Left ventricle myocardium inferior (tissue), 1 donor: Measurements from ENCODE around the gene NPR2. TPM values are rescaled to one million over a fixed set of nuclear protein-coding genes. Genes with fewer than 3 reads are reported as not detected.

Experiments
- DNase-seq: peaks from one replicate; pipeline ENCODE4 v3.0.0-alpha.2; 2020
- H3K27ac ChIP-seq: fragments of 200-600 bp; replicated peaks from 2 replicates; pipeline ENCODE4 v1.8.0; 2021
- H3K27me3 ChIP-seq: fragments of 200-600 bp; 2 replicates; pipeline ENCODE4 v1.8.0; 2021; ENCODE audit warnings: low read depth
- H3K36me3 ChIP-seq: fragments of 200-600 bp; 2 replicates; pipeline ENCODE4 v1.8.0; 2021
- H3K4me1 ChIP-seq: fragments of 200-600 bp; 2 replicates; pipeline ENCODE4 v1.8.0; 2021
- H3K4me3 ChIP-seq: fragments of 200-600 bp; 2 replicates; pipeline ENCODE4 v1.8.0; 2021; ENCODE audit warnings: mild to moderate bottlenecking, moderate library complexity
- H3K9me3 ChIP-seq: fragments of 200-600 bp; replicated peaks from 2 replicates; pipeline ENCODE4 v1.8.0; 2021
- intact Hi-C: fragments of 100-400 bp; cut with micrococcal nuclease; formaldehyde crosslinking; loops from one replicate; pipeline ENCODE4 v1.11.0; 2022
- total RNA-seq: library from RNA; stranded (reverse); fragmentation: NEBNext Ultra II Directional; extraction: Animal tissue kit (Norgen Biotek cat#: 25700); gene quantifications from one replicate; pipeline ENCODE4 v1.2.1, GENCODE V29; 2021
- TF ChIP-seq, protein P1 (sequence below): fragments of 200-600 bp; IDR thresholded peaks from 2 replicates; pipeline ENCODE4 v1.8.0; 2021; ENCODE audit warnings: antibody characterized with exemption, mild to moderate bottlenecking, borderline replicate concordance
- donor health status: DM: no; HTN: yes; CAD: no; lungs with severe emphysema.

NPR2 gene
- total RNA-seq, 1 donor from 2014 or later: 24.2 TPM

DNA sequence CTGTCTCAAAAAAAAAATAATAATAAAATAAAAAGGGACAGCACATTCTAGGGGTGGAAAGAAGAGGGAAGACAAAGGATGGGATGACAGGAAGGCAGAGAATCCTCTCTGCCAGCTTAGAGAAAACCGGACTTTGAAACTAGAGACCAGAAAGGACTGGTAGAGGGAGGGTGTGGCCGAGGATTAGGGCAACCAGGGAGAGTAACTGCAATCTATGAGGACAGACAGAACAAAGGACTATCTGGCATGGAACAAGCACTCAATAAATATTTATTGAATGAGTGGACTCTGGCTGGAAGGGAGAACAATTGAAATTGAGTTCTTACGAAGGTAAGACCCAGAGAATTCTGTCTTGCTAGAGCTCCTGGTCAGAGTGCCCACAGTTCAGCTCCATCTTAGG lies 44.8 kb upstream of the NPR2 start:
- TF ChIP-seq, protein P1, sequence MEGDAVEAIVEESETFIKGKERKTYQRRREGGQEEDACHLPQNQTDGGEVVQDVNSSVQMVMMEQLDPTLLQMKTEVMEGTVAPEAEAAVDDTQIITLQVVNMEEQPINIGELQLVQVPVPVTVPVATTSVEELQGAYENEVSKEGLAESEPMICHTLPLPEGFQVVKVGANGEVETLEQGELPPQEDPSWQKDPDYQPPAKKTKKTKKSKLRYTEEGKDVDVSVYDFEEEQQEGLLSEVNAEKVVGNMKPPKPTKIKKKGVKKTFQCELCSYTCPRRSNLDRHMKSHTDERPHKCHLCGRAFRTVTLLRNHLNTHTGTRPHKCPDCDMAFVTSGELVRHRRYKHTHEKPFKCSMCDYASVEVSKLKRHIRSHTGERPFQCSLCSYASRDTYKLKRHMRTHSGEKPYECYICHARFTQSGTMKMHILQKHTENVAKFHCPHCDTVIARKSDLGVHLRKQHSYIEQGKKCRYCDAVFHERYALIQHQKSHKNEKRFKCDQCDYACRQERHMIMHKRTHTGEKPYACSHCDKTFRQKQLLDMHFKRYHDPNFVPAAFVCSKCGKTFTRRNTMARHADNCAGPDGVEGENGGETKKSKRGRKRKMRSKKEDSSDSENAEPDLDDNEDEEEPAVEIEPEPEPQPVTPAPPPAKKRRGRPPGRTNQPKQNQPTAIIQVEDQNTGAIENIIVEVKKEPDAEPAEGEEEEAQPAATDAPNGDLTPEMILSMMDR: no peak
- intact Hi-C loops: no loop called here
- H3K4me3 ChIP-seq: peak overlapping the region; percentile 80
- H3K27ac ChIP-seq: peak overlapping the region; percentile 95
- no peaks in the 10 kb centered on the region for H3K9me3 ChIP-seq
- H3K27me3 ChIP-seq: no peaks in the 10 kb centered on the region
- H3K36me3 ChIP-seq: peaks cover 54% of the 10 kb centered on the region
- no peak for DNase-seq
- H3K4me1 ChIP-seq: peaks cover 87% of the 10 kb centered on the region

GRCh38 chr9:35748242-35748857 lies 43.0 kb upstream of the NPR2 start:
- TF ChIP-seq, protein P1: no peak
- DNase-seq: no peak
- no peaks in the 10 kb centered on the region for H3K9me3 ChIP-seq
- peaks cover 53% of the 10 kb centered on the region for H3K36me3 ChIP-seq
- H3K4me1 ChIP-seq: peaks cover 77% of the 10 kb centered on the region
- intact Hi-C loops: no loop called here
- H3K27ac ChIP-seq: peak overlapping the region; percentile 95
- no peaks in the 10 kb centered on the region for H3K27me3 ChIP-seq
- H3K4me3 ChIP-seq: peak overlapping the region; percentile 80

DNA sequence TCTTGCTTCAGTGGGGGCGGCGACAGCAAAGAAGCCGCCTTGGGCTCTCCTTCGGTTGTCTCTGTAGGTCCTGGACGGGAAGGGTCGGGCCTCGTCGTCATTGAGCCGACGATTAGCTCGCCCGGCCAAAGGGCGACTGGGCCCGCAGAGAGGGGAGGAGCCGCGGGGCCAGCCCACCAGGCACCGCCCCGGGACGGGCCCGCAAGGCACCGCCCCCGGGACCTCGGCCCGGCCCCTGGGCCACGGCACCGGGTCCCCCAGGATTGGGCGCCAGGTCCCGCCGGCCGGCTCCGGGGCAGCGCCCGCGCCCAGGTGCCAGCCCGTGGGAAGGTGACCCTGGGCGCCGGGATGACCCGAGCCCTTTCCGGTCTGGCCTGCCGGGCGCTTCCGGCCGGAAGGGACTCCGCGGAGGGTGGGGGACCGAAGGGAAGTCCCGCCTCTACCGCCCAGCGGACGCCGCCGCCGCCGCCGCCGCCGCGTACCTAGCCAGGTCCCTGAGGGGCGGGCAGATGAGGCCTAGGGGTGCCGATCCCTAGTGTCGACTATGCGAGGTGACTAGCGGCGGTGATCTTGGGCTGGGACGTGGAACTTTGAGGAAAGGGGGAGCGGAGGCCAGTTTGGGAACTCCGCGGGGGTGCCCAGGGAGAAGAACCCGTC lies 42.4 kb upstream of the NPR2 start, which contains the start of the genes GBA2 and RGP1:
TSS of gene GBA2 (minus strand) at position 371 of the 657 bp plus-strand sequence. CDS start 524 bp downstream, outside the sequence.
TSS of gene RGP1 (plus strand) at position 430 of the 657 bp plus-strand sequence. CDS start 469 bp downstream, outside the sequence.
- Histone ChIP-seq H3K4me1 (peaks cover 70% of the 10 kb centered on the region), H3K27ac (peak within 1 kb of the TSS; percentile 95), H3K36me3 (peaks cover 53% of the 10 kb centered on the region), H3K4me3 (peak within 1 kb of the TSS; percentile 80), H3K27me3 (no peaks in the 10 kb centered on the region), H3K9me3 (no peaks in the 10 kb centered on the region)
- intact Hi-C loops: no loop called here
- DNase-seq: peak; percentile 86
- TF ChIP-seq, protein P1: no peak

DNA sequence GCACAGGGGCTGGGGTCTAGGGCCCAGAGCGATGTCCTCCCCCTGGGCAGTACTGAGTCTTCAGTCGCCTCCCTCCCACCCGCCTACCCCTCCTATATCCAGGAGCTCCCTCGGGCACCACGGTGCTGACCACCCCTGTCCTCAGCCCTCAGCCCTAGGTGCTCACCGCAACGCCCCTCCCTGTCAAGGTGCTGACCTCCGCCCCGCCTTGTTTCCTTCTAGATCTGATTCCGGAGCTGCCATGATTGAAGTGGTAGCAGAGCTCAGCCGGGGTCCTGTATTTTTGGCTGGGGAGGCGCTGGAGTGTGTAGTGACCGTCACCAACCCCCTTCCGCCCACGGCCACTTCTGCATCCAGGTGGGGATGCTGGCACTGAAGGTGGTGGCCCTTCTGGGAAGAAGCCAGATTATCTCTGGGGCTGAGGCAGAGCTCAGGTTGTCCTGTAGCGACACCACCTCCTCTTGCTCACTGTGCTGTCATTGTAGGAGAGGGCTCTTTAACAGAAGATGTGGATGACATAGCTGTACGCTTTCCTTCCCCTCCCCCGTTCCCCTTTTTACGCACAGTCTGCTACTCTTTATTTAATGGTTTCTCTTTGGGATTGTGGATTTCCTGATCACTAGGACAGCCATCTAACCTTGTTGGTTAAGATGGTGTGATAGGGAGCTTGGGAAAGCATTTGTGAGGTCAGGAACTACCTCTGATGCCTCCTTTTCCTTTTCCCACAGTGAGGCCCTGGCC lies 41.7 kb upstream of the NPR2 start:
- H3K36me3 ChIP-seq: peaks cover 53% of the 10 kb centered on the region
- peak overlapping the region; percentile 80 for H3K4me3 ChIP-seq
- intact Hi-C loops: no loop called here
- peaks cover 63% of the 10 kb centered on the region for H3K4me1 ChIP-seq
- no peak for DNase-seq
- TF ChIP-seq, protein P1: no peak
- peak overlapping the region; percentile 95 for H3K27ac ChIP-seq
- H3K9me3 ChIP-seq: no peaks in the 10 kb centered on the region
- no peaks in the 10 kb centered on the region for H3K27me3 ChIP-seq

DNA sequence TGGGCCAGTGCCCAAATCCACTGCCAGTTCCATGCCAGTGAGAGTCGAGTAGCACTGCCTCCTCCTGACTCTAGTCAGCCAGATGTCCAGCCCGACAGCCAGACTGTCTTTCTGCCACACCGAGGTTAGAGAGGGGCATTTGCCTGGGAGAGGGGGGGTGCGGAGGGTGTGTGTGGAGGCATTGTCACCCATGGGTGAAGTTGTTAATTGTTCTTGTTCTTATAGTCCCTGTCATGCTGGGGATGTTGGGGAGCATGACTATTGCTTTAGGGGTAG lies 41.2 kb upstream of the NPR2 start:
- peaks cover 52% of the 10 kb centered on the region for H3K36me3 ChIP-seq
- peak overlapping the region; percentile 95 for H3K27ac ChIP-seq
- no peaks in the 10 kb centered on the region for H3K9me3 ChIP-seq
- H3K27me3 ChIP-seq: no peaks in the 10 kb centered on the region
- TF ChIP-seq, protein P1: no peak
- intact Hi-C loops: no loop called here
- H3K4me1 ChIP-seq: peaks cover 58% of the 10 kb centered on the region
- DNase-seq: no peak
- peak overlapping the region; percentile 80 for H3K4me3 ChIP-seq
